Stimulated activated CD4-positive, alpha-beta T cell treated with anti-CD3 and anti-CD28 coated beads, Interleukin-1b, Interleukin-23, amount 100 ng/mL, for 1 hour (primary cell): ENCODE measurements around the gene EBP.

Experiments
- DNase-seq, 2 donors: peaks; one replicate each; pipeline ENCODE4 v3.0.0-alpha.2; 2020; ENCODE audit warnings: low read depth in 2 of 2

EBP gene

GRCh38 chrX:48575642-48576041 is 54.0 kb downstream of the EBP start:
- DNase-seq = no peak

GRCh38 chrX:48576108-48576507 is 54.5 kb downstream of the EBP start:
- no peak for DNase-seq
